Peyer's patch (tissue), 4 donors: ENCODE data around the gene STX12.

Experiments used
- POLR2A ChIP-seq, 2 donors: fragments of 450-650 bp; IDR thresholded peaks; one replicate each; pipeline ENCODE4 v1.5.1; 2017; ENCODE audit warnings: antibody characterized with exemption in 2 of 2, mild to moderate bottlenecking in 2 of 2, moderate library complexity in 2 of 2
- TF ChIP-seq, protein P1 (sequence below), 6 experiments: fragments of 450-650 bp in 4 of 6; fragments of 200-600 bp in 2 of 6; sonication (generic) in 1 of 6; IDR thresholded peaks; one replicate each; pipeline ENCODE4 v1.5.1; 2017 to 2019; ENCODE audit warnings: antibody characterized with exemption in 6 of 6, mild to moderate bottlenecking in 3 of 6, moderate library complexity in 1 of 6

DNA sequence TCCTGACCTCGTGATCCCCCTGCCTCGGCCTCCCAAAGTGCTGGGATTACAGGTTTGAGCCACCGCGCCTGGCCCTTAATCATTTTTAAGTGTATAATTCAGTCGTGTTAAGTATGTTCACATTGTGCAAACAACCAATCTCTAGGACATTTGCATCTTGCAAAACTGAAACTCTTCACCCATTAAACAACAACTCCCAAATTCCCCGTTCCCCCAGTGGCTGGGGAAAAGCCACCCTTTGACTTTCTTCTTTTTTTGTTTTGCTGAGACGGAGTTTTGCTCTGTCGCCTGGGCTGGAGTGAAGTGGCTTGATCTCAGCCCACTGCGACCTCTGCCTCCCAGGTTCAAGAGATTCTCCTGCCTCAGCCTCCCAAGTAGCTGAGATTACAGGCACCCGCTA is 92.8 kb downstream of the STX12 start:
- TF ChIP-seq, protein P1, sequence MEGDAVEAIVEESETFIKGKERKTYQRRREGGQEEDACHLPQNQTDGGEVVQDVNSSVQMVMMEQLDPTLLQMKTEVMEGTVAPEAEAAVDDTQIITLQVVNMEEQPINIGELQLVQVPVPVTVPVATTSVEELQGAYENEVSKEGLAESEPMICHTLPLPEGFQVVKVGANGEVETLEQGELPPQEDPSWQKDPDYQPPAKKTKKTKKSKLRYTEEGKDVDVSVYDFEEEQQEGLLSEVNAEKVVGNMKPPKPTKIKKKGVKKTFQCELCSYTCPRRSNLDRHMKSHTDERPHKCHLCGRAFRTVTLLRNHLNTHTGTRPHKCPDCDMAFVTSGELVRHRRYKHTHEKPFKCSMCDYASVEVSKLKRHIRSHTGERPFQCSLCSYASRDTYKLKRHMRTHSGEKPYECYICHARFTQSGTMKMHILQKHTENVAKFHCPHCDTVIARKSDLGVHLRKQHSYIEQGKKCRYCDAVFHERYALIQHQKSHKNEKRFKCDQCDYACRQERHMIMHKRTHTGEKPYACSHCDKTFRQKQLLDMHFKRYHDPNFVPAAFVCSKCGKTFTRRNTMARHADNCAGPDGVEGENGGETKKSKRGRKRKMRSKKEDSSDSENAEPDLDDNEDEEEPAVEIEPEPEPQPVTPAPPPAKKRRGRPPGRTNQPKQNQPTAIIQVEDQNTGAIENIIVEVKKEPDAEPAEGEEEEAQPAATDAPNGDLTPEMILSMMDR (IDR thresholded peaks at IDR 0.05) = no peak
- no peak for TF ChIP-seq POLR2A (IDR thresholded peaks at IDR 0.05)
